Measurements from ENCODE around the gene MEG3.

MEG3 gene

GRCh38 chr14:100867631-100868315, 41.9 kb downstream of the MEG3 start:
- no peak for DNase-seq

GRCh38 chr14:100868621-100869370, 42.9 kb downstream of the MEG3 start:
- DNase-seq, result no peak

DNA sequence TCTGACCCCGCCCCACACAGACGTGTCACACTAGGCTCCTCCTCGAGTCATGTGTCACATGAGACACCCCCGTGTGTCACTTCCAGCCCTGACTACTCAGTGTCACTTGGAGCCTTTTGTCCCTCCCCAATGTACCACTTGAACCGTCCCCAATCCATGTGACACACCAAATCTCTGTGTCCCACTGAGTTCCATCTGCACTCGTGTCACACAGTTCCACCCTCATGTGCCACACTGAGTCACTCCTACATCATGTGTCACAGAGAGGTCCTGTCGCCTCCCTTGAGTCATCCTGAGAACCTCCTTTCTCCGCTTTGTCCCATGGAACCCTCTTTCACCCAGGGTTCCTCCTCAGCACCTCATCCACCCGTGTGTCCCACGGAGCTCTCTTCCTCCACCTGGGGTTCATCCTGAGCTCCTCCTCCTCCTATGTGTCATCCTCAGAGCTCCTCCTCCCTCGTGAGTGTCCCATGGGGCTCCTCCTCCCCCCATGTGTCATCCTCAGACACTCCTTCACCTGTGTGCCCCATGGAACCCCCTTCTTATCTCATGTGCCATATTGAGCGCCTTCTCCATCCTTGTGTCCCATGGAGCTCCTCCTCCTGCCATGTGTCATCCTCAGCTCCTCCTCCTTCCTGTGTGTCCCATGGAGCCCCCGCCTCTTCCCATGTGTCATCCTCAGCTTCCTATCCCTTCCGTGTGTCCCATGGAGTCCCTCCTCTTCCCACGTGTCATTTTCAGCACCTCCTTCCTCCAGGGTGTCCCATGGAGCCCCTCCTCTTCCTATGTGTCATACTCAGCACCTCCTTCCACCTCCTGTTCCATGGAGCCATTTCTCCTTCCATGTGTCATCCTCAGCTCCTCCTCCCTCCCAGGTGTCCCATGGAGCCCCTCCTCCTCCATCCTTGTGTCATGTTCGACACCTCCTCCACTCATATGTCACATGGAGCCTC, 45.6 kb downstream of the MEG3 start:
- peak; percentile 4 for DNase-seq

- DNase-seq, result peak; percentile 19
Measured at GRCh38 chr14:100872259-100873095, 46.6 kb downstream of the MEG3 start.

DNA sequence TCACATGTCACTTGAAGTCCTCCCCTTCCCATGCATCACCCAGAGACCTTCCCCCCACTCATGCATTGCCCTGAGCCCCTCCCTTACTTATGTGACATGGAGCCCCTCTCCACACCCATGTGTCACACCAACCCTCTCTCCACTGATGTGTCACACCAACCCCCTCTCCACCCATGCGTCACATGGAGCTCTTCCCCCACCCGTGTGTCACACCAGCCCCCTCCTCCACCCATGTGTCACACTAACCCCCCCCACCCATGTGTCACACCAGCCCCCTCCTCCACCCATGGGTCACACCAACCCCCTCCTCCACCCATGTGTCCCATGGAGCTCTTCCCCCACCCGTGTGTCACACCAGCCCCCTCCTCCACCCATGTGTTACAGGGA, 47.2 kb downstream of the MEG3 start:
- no peak for DNase-seq

- no peak for DNase-seq
Measured at GRCh38 chr14:100874051-100874410, 48.1 kb downstream of the MEG3 start.

DNA sequence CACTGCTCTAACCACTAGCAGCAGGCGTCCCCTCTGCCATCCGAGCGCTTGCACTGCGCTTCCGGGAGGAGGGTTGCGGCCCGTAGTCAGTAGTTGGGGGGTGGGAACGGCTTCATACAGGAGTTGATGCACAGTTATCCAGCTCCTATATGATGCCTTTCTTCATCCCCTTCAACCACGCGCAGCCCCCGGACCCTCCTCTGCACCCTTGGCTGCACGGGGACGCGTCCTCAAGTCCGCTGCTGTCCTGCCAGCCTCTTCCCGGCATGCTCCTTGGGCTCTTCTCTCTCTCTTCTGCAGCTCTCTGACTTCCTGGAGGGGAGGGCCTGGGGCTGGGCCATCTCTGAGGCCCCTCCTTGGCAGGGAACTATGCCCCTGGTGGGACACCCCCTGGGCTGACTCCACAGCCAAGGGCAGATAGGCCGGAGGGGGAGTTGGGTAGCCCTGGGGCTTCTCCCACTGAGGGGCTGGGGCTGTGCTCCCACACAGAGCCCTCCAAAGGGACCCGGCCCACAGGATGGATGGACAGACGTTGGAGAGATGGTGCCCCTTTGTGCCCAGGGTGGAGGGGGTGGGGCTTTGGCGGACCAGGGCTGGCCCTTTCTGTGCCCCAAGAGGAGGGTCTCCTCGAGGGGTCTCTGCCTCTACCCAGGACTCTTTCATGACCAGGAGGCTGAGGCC, 48.6 kb downstream of the MEG3 start:
- no peak for DNase-seq

DNA sequence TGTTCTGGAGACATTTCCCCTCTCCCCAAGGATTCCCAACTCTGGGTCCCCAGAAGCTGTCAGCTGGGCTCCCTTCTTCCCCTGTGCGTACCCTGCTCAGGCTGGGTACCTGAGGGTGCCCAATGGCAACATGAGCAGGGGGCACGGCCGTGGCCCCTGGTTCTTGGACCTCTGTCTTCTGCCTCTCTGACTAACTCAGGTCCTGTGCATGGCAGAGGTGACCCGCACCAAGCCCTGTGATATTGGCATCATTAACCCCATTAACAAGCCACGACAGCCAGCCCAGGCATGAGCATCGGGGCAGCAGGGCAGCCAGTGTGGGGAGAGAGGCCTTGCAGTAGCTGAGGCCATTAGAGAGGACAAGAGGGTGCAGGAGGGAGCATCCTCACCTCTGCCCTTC, 49.2 kb downstream of the MEG3 start:
- no peak for DNase-seq

DNA sequence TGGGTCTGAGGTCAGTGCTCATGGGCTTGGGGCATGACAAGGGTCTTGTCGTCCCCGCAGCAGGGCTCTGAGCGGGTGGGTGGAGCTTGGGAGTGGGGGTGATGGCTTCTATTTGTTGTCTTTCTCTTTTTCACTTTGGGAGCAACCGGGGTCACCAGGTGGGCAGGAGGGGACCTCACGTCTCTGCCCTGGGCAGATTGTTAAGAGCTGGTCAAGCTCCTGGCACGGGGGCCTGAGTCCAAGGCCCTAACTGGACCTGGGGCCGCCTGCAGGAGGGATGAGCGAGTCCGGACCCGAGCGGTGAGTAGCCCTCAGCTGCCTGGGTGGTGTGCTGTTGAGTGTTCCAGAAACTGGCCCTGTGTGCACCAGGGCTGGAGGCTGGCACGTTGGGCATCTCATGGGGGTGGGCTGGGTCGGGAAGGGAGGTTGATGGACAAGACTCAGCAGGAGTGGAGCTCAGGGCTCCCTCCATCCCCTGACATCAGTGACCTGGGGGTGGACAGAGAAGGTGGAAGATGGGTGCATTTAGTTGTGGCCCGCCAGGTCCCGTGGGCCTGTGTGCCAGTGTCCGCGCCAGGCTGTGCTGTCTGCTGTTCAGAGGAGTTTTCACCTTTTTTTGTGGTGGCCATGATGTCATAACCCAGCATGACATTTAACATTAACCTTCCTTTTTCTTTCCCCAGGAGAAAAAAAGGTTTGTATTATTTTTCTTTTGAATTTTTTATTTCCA, 50.1 kb downstream of the MEG3 start:
- no peak for DNase-seq

GRCh38 chr14:100878271-100879146, 52.6 kb downstream of the MEG3 start:
- no peak for DNase-seq

DNA sequence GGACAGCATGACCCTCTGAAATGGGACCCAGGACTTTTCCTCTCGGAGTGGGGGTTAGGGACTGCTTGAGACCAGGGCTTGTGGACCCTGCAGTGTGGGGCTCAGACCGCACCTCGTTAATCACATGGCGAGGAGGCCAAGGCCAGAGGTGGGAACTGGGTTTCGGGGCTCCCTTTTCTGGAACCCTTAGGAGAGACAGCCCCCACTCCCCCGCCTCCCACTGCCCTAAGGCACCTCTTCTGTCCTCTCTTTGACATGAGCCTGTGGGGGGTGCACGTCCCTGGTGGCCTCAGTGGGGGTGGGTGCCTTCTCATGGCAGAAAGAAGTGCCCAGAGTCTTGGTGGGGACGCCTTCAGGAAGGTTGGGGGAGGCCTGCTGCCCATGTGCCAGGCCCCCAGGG, 53.3 kb downstream of the MEG3 start:
- DNase-seq, result no peak

DNA sequence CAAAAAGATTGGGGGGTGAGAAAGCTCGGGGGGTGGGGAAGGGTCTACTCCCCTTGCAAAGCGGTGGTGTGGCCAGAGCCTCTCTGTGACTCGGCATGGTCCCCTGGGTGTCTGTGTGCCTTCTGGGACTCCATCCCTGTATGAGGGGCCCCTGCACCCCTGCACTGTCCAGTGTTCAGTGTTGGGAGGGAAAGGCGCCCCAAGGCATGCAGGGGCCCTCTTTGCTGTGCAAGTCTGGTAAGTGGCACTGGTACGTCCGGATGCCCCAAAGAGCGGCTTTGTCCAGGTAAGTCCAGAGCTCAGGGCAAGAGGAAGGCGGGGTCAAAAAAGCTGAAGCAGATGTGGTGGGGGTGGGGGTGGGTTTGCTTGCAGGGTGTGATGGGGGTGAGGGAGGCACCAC, 53.9 kb downstream of the MEG3 start:
- DNase-seq, result no peak

- DNase-seq, result no peak
Measured at GRCh38 chr14:100880271-100881101, 54.6 kb downstream of the MEG3 start.

GRCh38 chr14:100881211-100882025, 55.5 kb downstream of the MEG3 start:
- no peak for DNase-seq

- no peak for DNase-seq
Measured at GRCh38 chr14:100882026-100882967, 56.4 kb downstream of the MEG3 start.

DNA sequence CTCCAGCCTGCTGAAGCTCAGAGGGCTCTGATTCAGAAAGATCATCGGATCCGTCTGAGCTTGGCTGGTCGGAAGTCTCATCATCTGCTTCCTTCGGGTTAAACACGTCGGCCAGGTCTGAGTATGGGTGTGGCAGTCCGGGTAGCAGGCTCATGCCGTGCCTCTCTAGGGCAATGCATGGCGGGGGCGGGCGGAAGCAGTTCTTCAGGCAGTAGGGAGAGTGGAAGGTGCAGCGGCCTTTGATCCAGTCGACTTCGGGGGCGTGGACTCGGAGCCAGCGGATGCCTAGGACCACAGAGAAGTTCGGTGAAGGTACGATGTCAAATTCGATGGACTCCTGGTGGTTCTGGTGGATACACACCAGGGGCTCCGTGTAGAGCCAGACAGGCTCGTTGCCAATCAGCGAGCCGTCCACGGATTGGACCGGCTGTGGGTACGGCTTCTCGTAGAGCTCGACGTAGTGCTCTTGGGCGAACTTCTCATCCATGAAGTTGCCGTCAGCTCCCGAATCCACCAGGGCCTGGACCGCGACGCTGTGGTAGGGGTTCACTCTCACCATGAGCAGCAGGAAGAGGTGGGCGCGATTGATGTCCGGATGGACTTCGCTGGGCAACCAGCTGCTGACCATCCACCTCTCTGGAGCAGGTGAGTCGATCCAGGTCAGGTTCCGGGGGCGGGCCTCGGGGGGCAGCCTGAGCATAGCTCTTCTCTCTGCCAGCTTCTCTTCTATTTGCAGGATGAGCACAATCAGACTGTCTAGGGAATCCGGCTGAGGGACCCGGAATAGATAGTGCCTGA, 57.3 kb downstream of the MEG3 start:
- no peak for DNase-seq

DNA sequence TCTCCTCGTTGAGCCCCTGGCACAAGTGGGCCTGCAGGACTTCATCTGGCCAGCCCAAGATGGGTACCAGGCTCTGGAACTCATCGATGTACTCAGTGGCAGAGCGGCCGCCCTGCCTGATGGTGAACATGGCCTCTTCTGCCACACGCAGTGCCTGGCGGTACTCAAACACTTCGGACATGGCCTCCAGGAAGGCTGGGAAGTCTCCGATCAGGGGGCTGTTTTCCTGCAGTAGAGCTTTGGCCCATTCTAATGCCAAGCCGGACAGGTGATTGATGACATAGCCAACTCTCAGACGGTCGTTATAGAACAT, 57.8 kb downstream of the MEG3 start:
- DNase-seq, result no peak

Measured in inflammatory macrophage treated with lipopolysaccharide for 4 hours (primary cell).